HFFc6 (cell line): Measurements from ENCODE around the gene ZNF366. TPM values are rescaled to one million over a fixed set of nuclear protein-coding genes. Genes with fewer than 3 reads are reported as not detected.

ENCODE experiments used
- DNase-seq: peaks from one replicate; pipeline ENCODE4 v3.0.0-alpha.2; 2018
- H3K27ac Mint-ChIP-seq: 2 replicates; pipeline ENCODE4 v1.8.0; 2020; ENCODE audit warnings: mild to moderate bottlenecking, mixed read lengths
- H3K27me3 Mint-ChIP-seq: 2 replicates; pipeline ENCODE4 v1.8.0; 2021; ENCODE audit warnings: mild to moderate bottlenecking, moderate library complexity, mixed read lengths; ENCODE audit not compliant: insufficient read depth
- H3K36me3 Mint-ChIP-seq: 2 replicates; pipeline ENCODE4 v1.8.0; 2021; ENCODE audit warnings: low read depth, mixed read lengths
- H3K4me1 Mint-ChIP-seq: 2 replicates; pipeline ENCODE4 v1.8.0; 2020; ENCODE audit warnings: low read depth, mixed read lengths
- H3K4me3 Mint-ChIP-seq: 2 replicates; pipeline ENCODE4 v1.8.0; 2020; ENCODE audit warnings: mild to moderate bottlenecking, moderate library complexity, mixed read lengths
- H3K9me3 Mint-ChIP-seq: 2 replicates; pipeline ENCODE4 v1.8.0; 2020; ENCODE audit warnings: mild to moderate bottlenecking, mixed read lengths
- total RNA-seq, 6 experiments: library from RNA; stranded (reverse); fragmentation: NEBNext Ultra II Directional; extraction: Animal tissue kit (Norgen Biotek cat#: 25700); gene quantifications; 2 replicates in 1 of 6; 3 replicates in 5 of 6; pipeline ENCODE4 v1.2.3, GENCODE V29; 2021
- TF ChIP-seq, protein P1 (sequence below): fragments of 200-600 bp; sonication (generic); IDR thresholded peaks from 2 replicates; pipeline ENCODE4 v1.5.0; 2021; ENCODE audit warnings: antibody characterized with exemption, mild to moderate bottlenecking

The ZNF366 gene
- total RNA-seq, 6 experiments from 2014 or later = not detected

DNA sequence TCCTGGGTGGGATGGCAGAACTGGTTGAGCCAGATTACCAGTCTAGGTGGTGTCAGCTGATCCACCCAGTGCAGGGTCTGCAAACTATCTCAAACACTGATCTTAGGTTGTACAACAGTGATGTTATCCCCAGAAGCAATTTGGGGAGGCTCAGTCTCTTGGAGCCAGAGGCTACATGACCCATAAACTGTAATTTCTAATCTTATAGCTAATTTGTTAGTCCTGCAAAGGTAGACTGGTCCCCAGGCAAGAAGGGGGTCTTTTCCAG is 5.3 kb upstream of the ZNF366 start:
- Mint-ChIP-seq H3K4me3 (no peak overlapping the region), H3K27me3 (peaks cover 2% of the 10 kb centered on the region; the same call in 1 of the 2 replicates), H3K9me3 (no peaks in the 10 kb centered on the region), H3K27ac (peak overlapping the region; percentile 89; the same call in 1 of the 2 replicates), H3K4me1 (peaks cover 46% of the 10 kb centered on the region), H3K36me3 (no peaks in the 10 kb centered on the region)
- DNase-seq = no peak
- TF ChIP-seq, protein P1, sequence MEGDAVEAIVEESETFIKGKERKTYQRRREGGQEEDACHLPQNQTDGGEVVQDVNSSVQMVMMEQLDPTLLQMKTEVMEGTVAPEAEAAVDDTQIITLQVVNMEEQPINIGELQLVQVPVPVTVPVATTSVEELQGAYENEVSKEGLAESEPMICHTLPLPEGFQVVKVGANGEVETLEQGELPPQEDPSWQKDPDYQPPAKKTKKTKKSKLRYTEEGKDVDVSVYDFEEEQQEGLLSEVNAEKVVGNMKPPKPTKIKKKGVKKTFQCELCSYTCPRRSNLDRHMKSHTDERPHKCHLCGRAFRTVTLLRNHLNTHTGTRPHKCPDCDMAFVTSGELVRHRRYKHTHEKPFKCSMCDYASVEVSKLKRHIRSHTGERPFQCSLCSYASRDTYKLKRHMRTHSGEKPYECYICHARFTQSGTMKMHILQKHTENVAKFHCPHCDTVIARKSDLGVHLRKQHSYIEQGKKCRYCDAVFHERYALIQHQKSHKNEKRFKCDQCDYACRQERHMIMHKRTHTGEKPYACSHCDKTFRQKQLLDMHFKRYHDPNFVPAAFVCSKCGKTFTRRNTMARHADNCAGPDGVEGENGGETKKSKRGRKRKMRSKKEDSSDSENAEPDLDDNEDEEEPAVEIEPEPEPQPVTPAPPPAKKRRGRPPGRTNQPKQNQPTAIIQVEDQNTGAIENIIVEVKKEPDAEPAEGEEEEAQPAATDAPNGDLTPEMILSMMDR = no peak

DNA sequence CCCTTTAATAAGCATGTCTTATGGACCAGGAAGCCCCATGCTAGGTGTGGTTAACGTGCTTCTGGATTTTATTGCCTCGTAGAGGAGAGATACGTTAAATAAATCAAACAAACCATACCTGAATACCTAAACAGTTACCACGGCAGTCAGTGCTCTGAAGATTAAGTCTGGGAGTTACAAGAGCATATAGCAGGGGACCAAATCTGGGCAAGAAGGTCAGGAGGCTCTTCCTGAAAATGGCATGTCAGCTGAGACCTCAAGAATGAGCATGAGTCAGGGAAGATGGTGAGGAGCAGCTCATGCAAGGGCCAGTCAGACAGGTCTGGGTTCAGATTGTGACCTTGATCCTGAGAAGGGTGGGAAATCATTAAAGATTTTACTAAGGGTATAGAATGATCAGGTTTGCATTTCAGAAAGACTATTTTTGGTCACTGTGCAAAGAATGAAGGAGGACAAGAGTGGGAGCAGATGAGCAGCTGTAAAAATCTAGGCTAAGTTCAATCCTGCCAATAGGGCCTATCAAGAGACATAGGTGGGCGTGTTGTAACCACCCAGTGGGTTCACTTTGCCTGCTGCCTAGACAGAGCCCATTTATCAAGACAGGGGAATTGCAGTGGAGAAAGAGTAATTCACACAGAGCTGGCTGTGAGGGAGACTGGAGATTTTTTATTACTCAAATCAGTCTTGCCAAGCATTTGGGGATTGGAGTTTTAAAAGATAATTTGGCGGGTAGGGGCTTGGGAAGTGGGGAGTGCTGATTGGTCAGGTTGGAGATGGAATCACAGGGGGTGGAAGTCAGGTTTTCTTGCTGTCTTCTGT is 4.8 kb upstream of the ZNF366 start:
- Mint-ChIP-seq H3K9me3 (no peaks in the 10 kb centered on the region), H3K27me3 (peaks cover 3% of the 10 kb centered on the region; the same call in 1 of the 2 replicates), H3K36me3 (no peaks in the 10 kb centered on the region), H3K27ac (peak overlapping the region; percentile 89), H3K4me3 (peak overlapping the region; percentile 5; the same call in 1 of the 2 replicates), H3K4me1 (peaks cover 52% of the 10 kb centered on the region)
- peak; percentile 30 for DNase-seq
- TF ChIP-seq, protein P1 = no peak

DNA sequence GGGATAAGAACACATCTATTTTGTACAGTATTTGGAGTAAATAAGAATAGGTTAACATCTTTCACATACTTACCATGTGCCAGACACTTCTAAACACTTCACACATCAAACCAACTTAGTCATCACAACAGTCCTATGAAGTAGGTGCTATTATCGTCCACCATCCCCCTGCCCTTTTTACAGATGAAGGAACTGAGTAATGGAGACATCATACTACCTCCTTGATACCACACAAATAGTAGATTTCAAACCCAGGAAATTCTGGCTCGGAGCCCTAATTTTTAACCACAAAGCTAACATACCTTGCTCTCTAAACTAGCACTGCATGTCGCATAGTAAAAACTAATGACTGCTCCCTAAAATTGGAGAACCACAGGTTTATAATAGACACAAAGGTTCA is 4.2 kb upstream of the ZNF366 start:
- Mint-ChIP-seq H3K4me1 (peaks cover 58% of the 10 kb centered on the region), H3K9me3 (no peaks in the 10 kb centered on the region), H3K27me3 (peaks cover 3% of the 10 kb centered on the region; the same call in 1 of the 2 replicates), H3K27ac (peak overlapping the region; percentile 89), H3K4me3 (peak overlapping the region; percentile 73), H3K36me3 (no peaks in the 10 kb centered on the region)
- DNase-seq = peak; percentile 25
- TF ChIP-seq, protein P1 = no peak

DNA sequence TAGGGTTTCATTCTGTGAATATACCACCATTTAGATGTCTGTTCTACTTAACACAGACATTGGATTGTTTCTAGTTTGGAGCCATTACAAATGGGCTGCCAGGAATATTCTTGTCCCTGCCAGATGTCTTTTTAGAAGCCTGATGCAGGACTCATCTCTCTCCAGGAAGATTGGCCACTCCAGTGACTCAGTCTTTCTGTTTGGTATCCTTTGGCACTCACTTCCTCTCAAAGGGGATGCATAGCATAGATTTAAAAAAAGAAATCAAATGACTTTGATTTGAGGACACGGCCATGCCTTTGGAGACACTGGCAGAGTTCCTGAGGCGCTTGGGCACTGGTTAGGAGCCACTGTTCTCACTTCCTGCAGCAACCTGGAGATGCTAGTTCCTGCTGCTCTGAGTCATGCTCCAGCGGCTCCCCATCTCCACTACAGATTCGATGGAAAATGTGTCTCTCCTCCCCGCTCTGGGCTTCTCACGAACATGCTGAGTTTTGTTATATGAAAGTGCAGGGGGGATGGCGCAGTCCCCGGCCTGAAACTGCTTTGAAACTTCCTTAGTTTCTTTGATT is 3.5 kb upstream of the ZNF366 start:
- Mint-ChIP-seq H3K27me3 (peaks cover 3% of the 10 kb centered on the region; the same call in 1 of the 2 replicates), H3K36me3 (no peaks in the 10 kb centered on the region), H3K27ac (peak overlapping the region; percentile 89), H3K9me3 (no peaks in the 10 kb centered on the region), H3K4me3 (peak overlapping the region; percentile 73), H3K4me1 (peaks cover 62% of the 10 kb centered on the region)
- peak; percentile 71 for DNase-seq
- TF ChIP-seq, protein P1 = no peak

DNA sequence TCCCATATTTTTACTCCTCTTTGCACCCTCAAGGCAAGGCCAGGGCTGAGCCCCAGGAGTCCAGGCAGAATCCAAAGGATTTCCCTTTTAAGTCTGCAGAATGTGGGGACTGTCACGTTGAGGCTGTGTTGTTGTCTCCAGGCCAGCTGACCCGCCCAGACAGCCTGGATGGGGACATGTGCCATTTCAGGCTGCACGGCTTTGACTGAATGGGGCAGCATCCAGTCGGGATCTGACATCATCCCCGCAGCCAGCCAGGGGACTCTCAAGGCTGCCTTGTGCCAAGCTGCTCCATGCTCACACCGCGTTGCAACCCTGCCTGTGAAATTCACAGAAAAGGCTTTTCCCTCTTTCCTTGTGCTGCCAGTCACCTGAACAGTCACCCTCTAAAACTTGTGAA is 2.2 kb upstream of the ZNF366 start:
- Mint-ChIP-seq H3K4me1 (peaks cover 75% of the 10 kb centered on the region), H3K4me3 (no peak overlapping the region), H3K9me3 (no peaks in the 10 kb centered on the region), H3K27ac (no peak overlapping the region), H3K36me3 (no peaks in the 10 kb centered on the region), H3K27me3 (peaks cover 3% of the 10 kb centered on the region; the same call in 1 of the 2 replicates)
- DNase-seq = no peak
- TF ChIP-seq, protein P1 = no peak
